Activated CD4-positive, alpha-beta memory T cell treated with anti-CD3 and anti-CD28 coated beads for 36 hours (primary cell): Measurements from ENCODE around the gene LRRC36. TPM values are rescaled to one million over a fixed set of nuclear protein-coding genes. Genes with fewer than 3 reads are reported as not detected.
A peak's percentile ranks its signal among the peaks of the same experiment; 100 is the strongest.
"Not testable (repeated sequence)": the region's sequence is repeated elsewhere in the genome, so short reads cannot be mapped to it uniquely, and the experiment has no call there.

Experiments
- CTCF ChIA-PET: fragments of 350-600 bp; sonication (Branson Sonifier 250); formaldehyde crosslinking; loops from one replicate; lab custom pipeline; 2021; ENCODE audit warnings: antibody characterized with exemption, inconsistent platforms; lab: Charles Lee
- POLR2A ChIA-PET: fragments of 350-600 bp; sonication (Branson Sonifier 250); formaldehyde crosslinking; loops from one replicate; lab custom pipeline; 2021; ENCODE audit warnings: antibody characterized with exemption; lab: Charles Lee
- DNase-seq: peaks from one replicate; pipeline ENCODE4 v3.0.0-alpha.2; 2020
- H3K27ac Mint-ChIP-seq: one replicate; pipeline ENCODE4 v1.8.0; 2021; ENCODE audit warnings: mixed read lengths
- H3K27me3 Mint-ChIP-seq: one replicate; pipeline ENCODE4 v1.8.0; 2021; ENCODE audit warnings: mixed read lengths
- H3K36me3 Mint-ChIP-seq: one replicate; pipeline ENCODE4 v1.8.0; 2021; ENCODE audit warnings: mixed read lengths
- H3K4me1 Mint-ChIP-seq: one replicate; pipeline ENCODE4 v1.8.0; 2021; ENCODE audit warnings: low read depth, mixed read lengths
- H3K4me3 Mint-ChIP-seq: one replicate; pipeline ENCODE4 v1.8.0; 2021; ENCODE audit warnings: mild to moderate bottlenecking, mixed read lengths
- H3K9me3 Mint-ChIP-seq: one replicate; pipeline ENCODE4 v1.8.0; 2021; ENCODE audit warnings: mixed read lengths
- intact Hi-C: fragments of 100-400 bp; cut with micrococcal nuclease; formaldehyde crosslinking; loops from one replicate; pipeline ENCODE4 v1.15.1; 2023
- total RNA-seq, 2 experiments: library from RNA; stranded (reverse); gene quantifications; one replicate each; pipeline ENCODE4 v1.2.3, GENCODE V29; 2021

Gene LRRC36
- total RNA-seq, 2 experiments from 2014 or later, result 0.63 to 1.00 TPM

DNA sequence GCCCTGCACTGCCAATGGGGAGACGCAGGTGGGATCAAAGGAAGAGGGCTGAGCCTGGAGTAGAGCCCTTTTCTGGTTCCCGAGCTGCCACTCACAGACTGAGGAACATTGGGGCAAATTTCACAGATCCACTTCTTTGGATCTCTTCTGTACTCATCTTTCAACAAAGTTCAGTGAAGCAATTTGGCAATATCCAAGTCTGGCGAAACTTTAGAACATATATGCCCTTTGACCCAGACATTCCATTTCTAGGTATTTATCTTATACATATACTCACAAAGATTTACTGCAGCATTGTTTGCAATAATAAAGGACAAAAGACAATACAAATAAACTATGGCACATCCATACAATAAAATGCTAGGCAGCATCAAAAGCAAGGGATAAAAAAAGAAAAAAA lies 84.7 kb downstream of the LRRC36 start:
- Mint-ChIP-seq H3K36me3 (no peaks in the 10 kb centered on the region), H3K4me3 (no peak overlapping the region), H3K9me3 (no peaks in the 10 kb centered on the region), H3K27me3 (peaks cover 21% of the 10 kb centered on the region), H3K4me1 (peaks cover 3% of the 10 kb centered on the region), H3K27ac (no peak overlapping the region)
- DNase-seq, result no peak
- ChIA-PET CTCF (interaction anchor here (0.7 to 1.7 kb wide), 4 partner anchors 11 to 151 kb away, joined by 3 to 5 read pairs (median 4); partner anchors contain the start of gene ATP6V0D1), POLR2A (no interaction called here)
- intact Hi-C loops, result no loop called here

DNA sequence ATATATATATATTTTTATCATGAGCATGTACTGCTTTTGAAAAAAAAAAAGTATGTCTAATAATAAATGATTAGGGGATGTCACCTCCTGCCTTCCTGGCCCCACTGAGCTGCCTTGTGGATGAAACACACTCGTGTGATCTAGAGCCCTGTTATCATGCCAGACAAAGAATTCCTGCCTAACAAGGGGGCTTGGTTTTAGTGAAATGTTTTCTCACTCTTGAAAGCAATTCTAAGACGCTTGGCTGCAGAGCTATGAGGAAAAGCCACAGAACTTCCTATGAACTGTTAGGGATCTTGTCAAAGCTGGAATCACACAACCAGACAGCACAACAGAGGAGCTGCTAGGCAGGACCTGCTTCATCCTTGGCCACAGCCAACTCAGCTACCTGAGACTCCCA lies 85.7 kb downstream of the LRRC36 start:
- ChIA-PET POLR2A (interaction anchor here (0.6 kb wide), 1 partner anchor 21 kb away, joined by 4 read pairs; no protein-coding TSS in a partner anchor), CTCF (interaction anchor here (0.6 to 1.7 kb wide), 4 partner anchors 13 to 152 kb away, joined by 3 to 4 read pairs (median 4); partner anchors contain the start of gene TPPP3)
- H3K27ac Mint-ChIP-seq, result no peak overlapping the region
- H3K9me3 Mint-ChIP-seq, result no peaks in the 10 kb centered on the region
- no peaks in the 10 kb centered on the region for H3K36me3 Mint-ChIP-seq
- H3K4me3 Mint-ChIP-seq, result no peak overlapping the region
- intact Hi-C loops, result no loop called here
- H3K4me1 Mint-ChIP-seq, result peaks cover 3% of the 10 kb centered on the region
- peaks cover 28% of the 10 kb centered on the region for H3K27me3 Mint-ChIP-seq
- DNase-seq, result no peak

DNA sequence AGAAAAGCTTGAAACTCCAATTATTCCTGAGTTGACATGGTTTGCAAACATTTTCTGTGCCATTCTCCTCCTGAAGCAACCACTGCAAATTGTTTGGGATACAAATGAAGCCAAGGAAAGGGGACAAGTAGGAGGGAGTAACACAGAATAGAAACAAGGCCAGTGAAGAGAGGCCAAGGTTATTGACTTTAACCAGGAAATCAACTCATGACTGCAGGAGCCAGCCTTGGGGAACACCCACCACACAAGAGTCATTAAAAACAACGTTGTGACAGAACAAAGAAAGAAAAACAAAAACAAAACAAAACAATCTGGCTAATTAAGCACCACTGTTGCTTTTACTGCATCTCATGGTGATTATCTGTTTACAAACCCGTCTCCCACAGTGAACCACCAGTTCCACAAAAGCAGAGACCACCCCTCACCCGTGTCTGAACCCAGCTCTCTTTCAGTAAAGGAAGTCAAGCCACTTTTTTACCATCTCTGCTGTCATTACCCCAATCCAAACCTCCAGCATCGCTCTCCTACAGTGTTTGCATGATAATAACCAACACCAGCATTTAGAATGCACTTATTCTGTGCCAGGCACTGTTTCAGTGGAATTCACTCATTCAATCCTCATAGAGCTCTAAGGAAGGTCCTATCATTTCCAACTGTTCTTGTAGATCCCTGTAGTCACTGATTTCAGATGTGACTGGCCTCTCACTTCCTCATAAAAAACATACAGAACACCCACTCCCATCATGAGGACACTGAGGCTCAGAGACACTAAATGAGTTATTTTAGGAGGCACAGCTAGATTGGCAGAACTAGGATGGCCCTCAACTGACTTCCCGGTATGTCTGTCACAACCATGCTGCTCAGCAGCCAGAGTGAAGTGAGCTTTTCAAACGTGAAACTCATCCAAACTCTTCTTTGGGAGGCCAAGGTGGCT lies 87.6 kb downstream of the LRRC36 start:
- CTCF ChIA-PET, result interaction anchor here (0.7 to 1.9 kb wide), 4 partner anchors 14 to 397 kb away, joined by 3 to 10 read pairs (median 4); no protein-coding TSS in a partner anchor
- Mint-ChIP-seq H3K4me3 (no peak overlapping the region), H3K27me3 (peaks cover 27% of the 10 kb centered on the region), H3K27ac (no peak overlapping the region), H3K9me3 (no peaks in the 10 kb centered on the region), H3K36me3 (no peaks in the 10 kb centered on the region), H3K4me1 (peaks cover 3% of the 10 kb centered on the region)
- no peak for DNase-seq
- POLR2A ChIA-PET, result no interaction called here
- intact Hi-C loops, result no loop called here

DNA sequence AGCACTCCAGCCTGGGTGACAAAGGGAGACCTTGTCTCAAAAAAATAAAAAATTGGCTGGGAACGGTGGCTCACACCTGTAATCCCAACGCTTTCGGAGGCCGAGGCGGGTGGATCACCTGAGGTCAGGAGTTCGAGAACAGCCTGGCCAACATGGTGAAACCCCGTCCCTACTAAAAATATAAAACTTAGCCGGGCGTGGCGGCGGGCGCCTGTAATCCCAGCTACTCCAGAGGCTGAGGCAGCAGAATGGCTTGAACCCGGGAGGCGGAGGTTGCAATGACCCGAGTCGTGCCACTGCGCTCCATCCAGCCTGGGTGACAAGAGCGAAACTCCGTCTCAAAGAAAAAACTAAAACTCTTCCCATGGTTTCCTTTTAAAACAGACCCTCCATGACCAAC lies 88.8 kb downstream of the LRRC36 start:
- intact Hi-C loops, DNase-seq, H3K9me3 Mint-ChIP-seq, H3K36me3 Mint-ChIP-seq, H3K27ac Mint-ChIP-seq, POLR2A ChIA-PET, H3K4me1 Mint-ChIP-seq: not testable (repeated sequence)
- CTCF ChIA-PET, result interaction anchor here (1.3 kb wide), 1 partner anchor 16 kb away, joined by 6 read pairs; no protein-coding TSS in a partner anchor
- Mint-ChIP-seq H3K4me3 (peak overlapping the region; percentile 33), H3K27me3 (peaks cover 29% of the 10 kb centered on the region)

DNA sequence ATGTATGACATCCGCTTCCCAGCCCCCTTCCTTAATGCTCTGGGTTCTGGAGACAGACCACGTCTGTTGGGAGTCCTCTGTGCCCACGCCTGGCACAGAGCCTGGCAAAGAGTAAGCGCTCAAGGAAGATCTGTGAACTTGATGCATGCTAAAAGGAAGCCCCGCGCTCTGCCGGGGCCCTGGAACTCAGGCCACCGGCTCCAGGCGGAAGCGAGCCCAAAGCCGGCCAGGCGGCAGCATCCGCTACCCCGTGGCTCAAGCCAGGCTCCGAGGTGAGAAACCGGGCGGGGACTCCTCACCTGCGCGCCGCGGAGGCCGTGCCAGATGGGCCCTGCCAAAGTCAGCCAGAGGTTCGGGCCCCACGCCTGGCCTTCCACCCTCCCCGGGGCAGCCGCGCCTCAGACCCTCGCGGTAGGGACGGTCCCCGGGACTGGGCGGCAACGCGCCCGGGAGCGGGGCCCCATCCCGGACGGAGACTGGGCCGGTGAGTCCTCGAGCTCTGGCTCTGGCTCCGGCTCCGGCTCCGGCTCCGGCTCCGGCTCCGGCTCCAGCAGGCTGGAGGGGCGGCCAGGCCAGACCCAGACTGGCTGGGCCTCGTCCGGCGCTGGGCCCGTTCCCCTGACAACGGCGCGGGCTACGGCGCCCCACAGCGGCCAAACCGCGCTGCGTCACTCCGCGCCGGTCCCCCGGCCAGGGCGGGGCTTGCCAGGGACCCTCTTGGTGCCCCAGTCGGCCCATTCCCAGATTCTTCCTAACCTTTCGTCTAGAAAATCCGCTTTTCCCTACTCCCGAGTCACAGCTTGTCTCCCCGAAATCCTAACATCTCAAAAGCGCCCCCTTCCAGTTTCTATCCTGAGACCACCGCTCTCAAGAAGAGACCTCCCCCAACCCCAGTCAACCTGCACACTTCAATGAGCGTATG lies 89.5 kb downstream of the LRRC36 start, which contains the start of gene ZDHHC1:
ZDHHC1 (minus strand) TSS at position 606 of the 922 bp plus-strand sequence. CDS start 8,702 bp downstream, outside the sequence.
- no peaks in the 10 kb centered on the region for H3K36me3 Mint-ChIP-seq
- peaks cover 29% of the 10 kb centered on the region for H3K27me3 Mint-ChIP-seq
- peak within 1 kb of the TSS; percentile 53 for H3K4me3 Mint-ChIP-seq
- no peaks in the 10 kb centered on the region for H3K9me3 Mint-ChIP-seq
- intact Hi-C loops, result no loop called here
- no peak within 1 kb of the TSS for H3K27ac Mint-ChIP-seq
- peak; percentile 66 for DNase-seq
- H3K4me1 Mint-ChIP-seq, result peaks cover 3% of the 10 kb centered on the region
- ChIA-PET POLR2A (interaction anchor here (1.0 kb wide), 1 partner anchor 15 kb away, joined by 3 read pairs; no protein-coding TSS in a partner anchor), CTCF (interaction anchor here (0.8 to 3.3 kb wide), 5 partner anchors 11 to 403 kb away, joined by 3 to 34 read pairs (median 4); partner anchors contain the start of gene TPPP3)

DNA sequence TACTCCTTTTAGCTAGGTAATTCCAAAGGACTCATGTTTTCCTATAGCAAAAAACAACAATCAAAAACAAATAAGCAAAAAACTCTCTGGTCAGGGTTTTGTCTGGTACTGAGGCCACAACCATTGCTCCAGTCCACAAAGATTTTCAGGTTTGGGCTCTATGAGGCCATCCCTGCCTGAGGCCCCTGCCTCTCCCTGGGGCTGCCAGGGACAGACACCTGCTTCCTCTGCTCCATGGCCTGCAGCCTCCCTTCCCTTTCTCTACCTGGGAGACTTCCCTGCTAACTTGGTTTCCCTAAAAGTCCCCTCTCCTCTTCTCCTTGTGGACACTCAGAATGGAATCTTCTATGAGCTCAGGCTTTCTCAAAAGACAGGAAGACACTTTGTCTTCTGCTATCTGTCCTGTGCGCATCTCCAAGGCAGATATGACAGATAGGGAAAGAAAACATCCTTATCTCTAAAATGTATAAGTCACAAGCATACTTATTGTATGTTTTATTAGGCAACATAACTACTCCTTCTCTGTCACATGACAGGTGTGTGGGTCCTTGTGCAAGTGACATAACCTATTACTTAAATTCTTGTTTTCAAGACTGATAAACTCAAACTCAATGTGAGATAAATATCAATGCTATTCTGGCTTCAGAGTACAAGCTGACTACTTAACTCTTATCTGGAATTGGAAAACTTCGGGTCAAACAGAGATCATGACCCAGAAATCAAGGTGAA lies 90.9 kb downstream of the LRRC36 start:
- H3K4me1 Mint-ChIP-seq, result peaks cover 3% of the 10 kb centered on the region
- H3K27ac Mint-ChIP-seq, result no peak overlapping the region
- DNase-seq, result no peak
- H3K4me3 Mint-ChIP-seq, result no peak overlapping the region
- ChIA-PET POLR2A (no interaction called here), CTCF (interaction anchor here (0.7 to 3.3 kb wide), 7 partner anchors 10 to 157 kb away, joined by 3 to 34 read pairs (median 3); no protein-coding TSS in a partner anchor)
- no peaks in the 10 kb centered on the region for H3K36me3 Mint-ChIP-seq
- intact Hi-C loops, result no loop called here
- H3K9me3 Mint-ChIP-seq, result no peaks in the 10 kb centered on the region
- peaks cover 29% of the 10 kb centered on the region for H3K27me3 Mint-ChIP-seq

DNA sequence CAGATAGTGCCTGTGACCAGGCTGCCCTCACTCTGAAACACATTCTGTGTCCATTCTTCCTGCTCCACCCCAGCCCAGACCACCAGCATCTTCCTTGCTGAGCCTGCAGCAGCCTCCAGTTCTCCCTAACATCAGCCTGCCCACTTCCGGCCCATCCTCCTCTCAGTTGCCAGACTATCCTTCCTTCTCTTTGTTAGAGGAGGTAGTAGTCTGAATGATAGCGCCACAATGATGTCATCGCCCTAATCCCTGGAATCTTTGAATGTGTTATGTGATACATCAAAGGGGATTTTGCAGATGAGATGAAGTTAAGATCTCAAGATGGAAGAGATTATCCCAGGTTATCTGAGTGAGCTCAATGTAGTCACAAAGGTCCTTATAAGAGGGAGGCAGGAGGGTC lies 92.9 kb downstream of the LRRC36 start:
- Mint-ChIP-seq H3K36me3 (no peaks in the 10 kb centered on the region), H3K9me3 (no peaks in the 10 kb centered on the region), H3K27me3 (peaks cover 23% of the 10 kb centered on the region), H3K4me1 (peaks cover 3% of the 10 kb centered on the region), H3K4me3 (no peak overlapping the region), H3K27ac (no peak overlapping the region)
- CTCF ChIA-PET, result no interaction called here
- intact Hi-C loops, result no loop called here
- no peak for DNase-seq
- POLR2A ChIA-PET, result no interaction called here

DNA sequence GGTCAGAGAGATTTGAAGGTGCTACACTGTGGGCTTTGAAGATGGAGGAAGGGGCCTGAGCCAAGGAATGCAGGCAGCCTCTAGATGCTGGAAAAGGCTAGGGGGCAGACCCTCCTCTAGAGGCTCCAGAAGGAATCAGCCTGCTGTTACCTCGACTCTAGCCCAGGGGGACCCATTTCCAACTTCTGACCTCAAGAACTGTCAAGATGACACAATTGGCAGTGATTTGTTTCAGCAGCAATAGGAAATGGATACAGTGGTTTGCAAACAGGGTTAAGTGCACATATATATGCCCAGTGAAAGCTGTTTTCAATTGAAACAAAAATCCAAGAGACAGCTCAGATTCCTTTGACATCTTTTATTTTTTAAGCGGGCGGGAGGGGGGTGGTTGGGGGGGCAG lies 93.3 kb downstream of the LRRC36 start:
- H3K9me3 Mint-ChIP-seq, result no peaks in the 10 kb centered on the region
- H3K4me3 Mint-ChIP-seq, result no peak overlapping the region
- intact Hi-C loops, result no loop called here
- DNase-seq, result no peak
- POLR2A ChIA-PET, result no interaction called here
- H3K27me3 Mint-ChIP-seq, result peaks cover 22% of the 10 kb centered on the region
- CTCF ChIA-PET, result no interaction called here
- H3K36me3 Mint-ChIP-seq, result no peaks in the 10 kb centered on the region
- peaks cover 3% of the 10 kb centered on the region for H3K4me1 Mint-ChIP-seq
- no peak overlapping the region for H3K27ac Mint-ChIP-seq

DNA sequence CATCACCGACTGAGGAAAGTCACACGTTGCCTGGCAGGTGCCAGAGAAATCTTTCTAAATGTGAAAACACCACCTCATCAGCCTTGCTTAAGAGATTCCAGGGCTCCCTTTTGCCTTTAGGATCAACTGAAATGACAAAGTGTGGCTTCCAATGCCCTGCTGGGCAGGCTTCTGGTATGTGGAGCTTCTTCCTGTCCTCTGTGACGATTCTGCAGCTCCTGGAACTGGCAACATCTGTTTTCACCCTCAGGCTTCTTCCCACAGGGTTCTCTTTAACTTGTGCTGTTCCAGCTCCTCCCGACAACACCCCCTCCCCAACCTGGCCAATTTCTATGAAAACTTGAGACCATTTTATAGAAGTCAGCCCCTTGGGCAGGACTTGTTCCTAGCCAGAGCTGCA lies 94.4 kb downstream of the LRRC36 start:
- no peaks in the 10 kb centered on the region for H3K36me3 Mint-ChIP-seq
- no peak for DNase-seq

DNA sequence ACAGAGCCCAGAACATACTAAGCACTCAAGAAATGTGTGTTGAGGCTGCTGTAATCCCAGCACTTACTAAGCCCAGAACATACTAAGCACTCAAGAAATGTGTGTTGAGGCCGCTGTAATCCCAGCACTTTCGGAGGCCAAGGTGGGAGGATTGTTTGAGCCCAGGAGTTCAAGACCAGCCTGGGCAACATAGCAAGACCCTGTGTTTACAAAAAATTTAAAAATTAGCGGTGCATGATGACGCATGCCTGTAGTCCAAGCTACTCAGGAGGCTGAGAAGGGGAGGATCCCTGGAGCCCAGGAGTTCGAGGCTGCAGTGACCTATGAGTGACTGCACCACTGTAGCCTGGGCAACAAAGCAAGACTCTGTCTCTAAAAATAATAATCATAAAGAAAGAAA lies 96.4 kb downstream of the LRRC36 start:
- intact Hi-C loops, result no loop called here
- Mint-ChIP-seq H3K4me1 (no peaks in the 10 kb centered on the region), H3K4me3 (no peak overlapping the region), H3K27ac (no peak overlapping the region), H3K27me3 (peaks cover 25% of the 10 kb centered on the region), H3K36me3 (no peaks in the 10 kb centered on the region), H3K9me3 (no peaks in the 10 kb centered on the region)
- ChIA-PET CTCF (interaction anchor here (1.7 to 6.7 kb wide), 2 partner anchors 25 to 43 kb away, joined by 6 to 71 read pairs; no protein-coding TSS in a partner anchor), POLR2A (no interaction called here)
- DNase-seq, result no peak

More for the DNA sequence above, 94.4 kb downstream of the LRRC36 start:
- Mint-ChIP-seq H3K27ac (no peak overlapping the region), H3K9me3 (no peaks in the 10 kb centered on the region), H3K4me1 (no peaks in the 10 kb centered on the region), H3K4me3 (no peak overlapping the region), H3K27me3 (peaks cover 27% of the 10 kb centered on the region)
- intact Hi-C loops, result no loop called here
- CTCF ChIA-PET, result interaction anchor here (1.1 to 1.5 kb wide), 2 partner anchors 21 to 23 kb away, joined by 3 to 5 read pairs; no protein-coding TSS in a partner anchor
- POLR2A ChIA-PET, result no interaction called here
